ENCODE data around the gene NLN. TPM values are rescaled to one million over a fixed set of nuclear protein-coding genes. Genes with fewer than 3 reads are reported as not detected.

Gene NLN
- total and polyA plus RNA-seq, 4 donors, result 21.7 to 38.6 (median 24.2) TPM

DNA sequence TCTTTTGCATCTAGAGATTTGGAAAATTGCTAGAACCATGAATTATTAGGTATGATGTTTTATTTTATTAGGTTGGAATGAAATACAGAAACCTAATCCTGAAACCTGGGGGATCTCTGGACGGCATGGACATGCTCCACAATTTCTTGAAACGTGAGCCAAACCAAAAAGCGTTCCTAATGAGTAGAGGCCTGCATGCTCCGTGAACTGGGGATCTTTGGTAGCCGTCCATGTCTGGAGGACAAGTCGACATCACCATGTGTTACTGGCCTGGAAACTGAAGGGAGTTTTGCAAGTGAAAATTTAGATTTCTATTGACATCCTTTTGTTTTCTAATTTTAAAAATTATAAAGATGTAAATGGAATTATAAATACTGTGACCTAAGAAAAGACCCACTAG is 100.7 kb downstream of the NLN start:
- Histone ChIP-seq H3K4me3 (ENCODE audit: low read depth, low read length) (no peak overlapping the region), H3K27ac (ENCODE audit: low read depth, low read length) (no peak overlapping the region), H3K27me3 (ENCODE audit: control insufficient read depth, insufficient read depth, low read length) (no peaks in the 10 kb centered on the region), H3K36me3 (ENCODE audit: control insufficient read depth, insufficient read depth, low read length) (no peaks in the 10 kb centered on the region), H3K9me3 (ENCODE audit: control insufficient read depth, insufficient read depth, low read length) (no peaks in the 10 kb centered on the region), H3K4me1 (ENCODE audit: control insufficient read depth, insufficient read depth, low read length) (peaks cover 3% of the 10 kb centered on the region)
- WGBS (ENCODE audit: insufficient coverage), result 85% methylated on average over 4 of the region's 6 CpGs
- DNase-seq (ENCODE audit: low read depth in 4 of 6, low spot score in 6 of 6), result no peak

DNA sequence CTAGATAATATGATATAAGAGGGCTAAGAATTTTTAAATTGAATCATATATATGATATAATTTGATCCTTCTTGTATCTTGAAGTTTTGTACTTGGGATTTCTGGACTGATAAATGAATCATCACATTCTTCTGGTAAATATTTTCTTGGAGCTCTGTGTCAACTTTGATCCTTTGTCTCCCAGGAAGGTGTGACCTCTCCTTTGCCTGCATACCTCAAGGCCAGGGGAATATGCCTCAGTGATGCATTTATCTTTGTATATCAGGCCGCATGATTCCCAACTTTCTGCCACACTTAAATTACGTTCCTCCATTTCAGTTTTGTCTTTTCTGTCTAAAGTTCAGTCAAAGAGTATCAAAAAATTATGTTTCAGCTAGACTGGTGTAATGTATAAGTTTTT is 101.2 kb downstream of the NLN start:
- DNase-seq (ENCODE audit: low read depth in 4 of 6, low spot score in 6 of 6), result no peak
- H3K9me3 ChIP-seq (ENCODE audit: control insufficient read depth, insufficient read depth, low read length), result no peaks in the 10 kb centered on the region
- H3K27me3 ChIP-seq (ENCODE audit: control insufficient read depth, insufficient read depth, low read length), result no peaks in the 10 kb centered on the region
- no peak overlapping the region for H3K4me3 ChIP-seq (ENCODE audit: low read depth, low read length)
- no CpG with 5 or more reads among the region's 2 CpGs for WGBS (ENCODE audit: insufficient coverage)
- peaks cover 3% of the 10 kb centered on the region for H3K4me1 ChIP-seq (ENCODE audit: control insufficient read depth, insufficient read depth, low read length)
- H3K36me3 ChIP-seq (ENCODE audit: control insufficient read depth, insufficient read depth, low read length), result no peaks in the 10 kb centered on the region
- no peak overlapping the region for H3K27ac ChIP-seq (ENCODE audit: low read depth, low read length)

DNA sequence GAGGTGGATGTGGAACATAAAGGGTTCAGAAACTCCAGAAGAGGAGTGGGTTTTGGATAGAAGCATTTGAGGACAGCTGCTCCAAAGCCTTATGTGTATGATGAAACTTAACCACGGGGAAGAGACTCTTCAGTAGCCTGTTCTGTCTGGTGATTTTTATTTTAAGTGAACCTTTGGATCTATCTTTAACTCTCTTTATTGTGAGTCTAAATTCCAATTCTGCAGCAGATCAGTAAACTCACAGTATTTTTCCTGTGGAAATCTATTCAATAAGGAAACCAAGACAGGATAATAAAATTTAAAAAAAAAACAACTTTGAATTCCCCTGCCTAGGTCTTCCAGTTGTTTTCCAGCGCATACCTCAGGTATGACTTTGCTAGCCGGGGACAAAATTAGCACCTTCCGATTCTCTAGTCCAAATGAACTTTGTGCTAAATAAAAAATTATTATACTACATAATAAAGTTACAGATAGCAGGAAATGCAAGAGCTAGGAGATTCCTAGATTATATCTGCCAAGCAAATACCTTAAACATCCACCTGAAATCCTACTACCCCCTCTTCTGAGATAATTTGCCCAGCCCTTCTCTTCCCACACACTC is 101.9 kb downstream of the NLN start:
- H3K4me1 ChIP-seq (ENCODE audit: control insufficient read depth, insufficient read depth, low read length), result no peaks in the 10 kb centered on the region
- no peaks in the 10 kb centered on the region for H3K27me3 ChIP-seq (ENCODE audit: control insufficient read depth, insufficient read depth, low read length)

DNA sequence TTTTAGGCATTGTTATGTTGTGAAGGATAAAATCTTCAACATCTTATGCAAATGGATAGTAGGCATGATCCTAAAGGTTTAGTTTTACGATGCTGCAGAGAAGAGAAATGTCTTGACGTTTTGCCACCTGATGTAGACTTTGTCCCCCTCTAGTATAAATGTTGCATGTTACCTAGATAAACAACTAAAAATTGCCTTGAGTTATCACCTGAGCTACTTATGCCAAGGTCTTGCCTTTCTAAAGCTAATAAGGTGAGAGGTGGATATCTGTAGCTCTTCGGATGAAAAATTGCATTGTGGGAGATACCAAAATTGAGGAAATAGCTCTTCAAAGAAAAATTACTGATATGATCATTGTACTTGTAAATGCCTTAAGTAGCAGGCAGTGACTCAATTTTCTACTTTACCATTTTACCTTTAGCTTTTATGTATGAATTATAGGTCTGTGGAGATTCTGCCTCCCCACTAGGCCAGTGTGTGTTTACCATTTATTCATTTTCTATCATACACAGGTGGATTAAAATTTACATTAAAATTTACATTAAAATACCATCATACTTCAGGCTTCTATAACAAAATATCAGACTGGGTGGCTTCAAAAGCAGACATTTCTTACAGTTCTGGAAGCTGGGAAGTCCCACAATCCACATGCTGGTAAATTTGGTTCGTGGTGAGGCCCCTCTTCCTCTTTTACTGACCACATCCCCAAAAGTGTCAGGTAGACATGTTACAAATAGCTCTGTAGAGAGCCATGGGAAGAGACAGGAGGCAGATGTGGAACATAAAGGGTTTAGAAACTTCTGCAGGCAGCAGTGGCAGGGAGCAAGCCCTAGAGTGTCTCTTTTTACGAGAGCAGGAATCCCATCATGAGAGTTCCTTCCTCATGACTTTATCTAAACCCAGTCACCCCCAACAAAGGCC is 103.7 kb downstream of the NLN start:
- H3K36me3 ChIP-seq (ENCODE audit: control insufficient read depth, insufficient read depth, low read length), result no peaks in the 10 kb centered on the region
- no peak overlapping the region for H3K4me3 ChIP-seq (ENCODE audit: low read depth, low read length)
- H3K9me3 ChIP-seq (ENCODE audit: control insufficient read depth, insufficient read depth, low read length), result no peaks in the 10 kb centered on the region
- DNase-seq (ENCODE audit: low read depth in 4 of 6, low spot score in 6 of 6), result no peak
- no peak overlapping the region for H3K27ac ChIP-seq (ENCODE audit: low read depth, low read length)
- H3K4me1 ChIP-seq (ENCODE audit: control insufficient read depth, insufficient read depth, low read length), result no peaks in the 10 kb centered on the region
- H3K27me3 ChIP-seq (ENCODE audit: control insufficient read depth, insufficient read depth, low read length), result no peaks in the 10 kb centered on the region
- WGBS (ENCODE audit: insufficient coverage), result 83% methylated on average over 1 of the region's 5 CpGs

More for the DNA sequence above, 101.9 kb downstream of the NLN start:
- Histone ChIP-seq H3K36me3 (ENCODE audit: control insufficient read depth, insufficient read depth, low read length) (no peaks in the 10 kb centered on the region), H3K27ac (ENCODE audit: low read depth, low read length) (no peak overlapping the region), H3K4me3 (ENCODE audit: low read depth, low read length) (no peak overlapping the region), H3K9me3 (ENCODE audit: control insufficient read depth, insufficient read depth, low read length) (no peaks in the 10 kb centered on the region)
- no peak for DNase-seq (ENCODE audit: low read depth in 4 of 6, low spot score in 6 of 6)
- WGBS (ENCODE audit: insufficient coverage), result no CpG with 5 or more reads among the region's 4 CpGs

DNA sequence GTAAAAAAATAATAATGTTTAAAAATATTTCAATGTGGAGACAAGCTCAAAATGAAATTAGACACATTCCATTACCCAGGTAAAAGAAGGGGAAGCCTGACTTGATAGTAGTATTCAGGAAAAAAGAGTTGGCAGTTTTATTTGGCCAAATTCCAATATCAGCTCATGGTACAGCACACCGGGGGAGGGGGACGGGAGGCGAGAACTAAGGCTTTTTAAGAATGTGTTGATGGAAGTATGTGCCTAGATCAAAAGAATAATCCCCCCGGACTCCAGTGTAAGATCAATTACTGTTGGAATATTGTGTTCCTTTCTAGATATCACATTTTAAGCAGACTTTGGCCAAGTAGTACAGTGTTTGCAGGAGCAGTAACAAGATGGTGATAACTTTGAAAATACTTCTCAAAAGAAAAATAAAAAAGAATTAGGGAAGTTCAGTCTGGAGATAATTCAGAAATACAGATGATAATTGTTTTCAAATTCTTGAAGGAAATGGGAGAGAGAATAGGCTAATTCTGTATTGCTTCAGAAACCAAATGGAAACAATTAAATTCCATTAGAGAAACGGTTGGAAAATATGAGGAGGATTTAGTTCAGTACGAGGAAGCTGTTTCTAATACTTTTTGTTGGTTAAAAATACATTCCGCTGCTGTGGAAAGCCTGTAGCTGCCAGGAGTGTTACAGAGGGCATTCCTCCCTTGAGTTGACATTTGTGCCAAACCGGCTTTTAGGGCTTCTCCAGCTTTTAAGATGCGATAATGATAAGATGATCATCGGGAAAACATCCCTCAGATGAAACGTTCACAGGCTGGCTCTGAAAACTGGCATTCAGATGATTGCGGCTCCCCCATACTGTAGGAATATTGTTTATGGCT is 106.3 kb downstream of the NLN start:
- WGBS (ENCODE audit: insufficient coverage), result 75% methylated on average over 5 of the region's 12 CpGs
- no peak for DNase-seq (ENCODE audit: low read depth in 4 of 6, low spot score in 6 of 6)
- no peak overlapping the region for H3K27ac ChIP-seq (ENCODE audit: low read depth, low read length)
- no peaks in the 10 kb centered on the region for H3K9me3 ChIP-seq (ENCODE audit: control insufficient read depth, insufficient read depth, low read length)
- H3K4me3 ChIP-seq (ENCODE audit: low read depth, low read length), result no peak overlapping the region
- peaks cover 7% of the 10 kb centered on the region for H3K4me1 ChIP-seq (ENCODE audit: control insufficient read depth, insufficient read depth, low read length)
- no peaks in the 10 kb centered on the region for H3K36me3 ChIP-seq (ENCODE audit: control insufficient read depth, insufficient read depth, low read length)
- H3K27me3 ChIP-seq (ENCODE audit: control insufficient read depth, insufficient read depth, low read length), result no peaks in the 10 kb centered on the region

DNA sequence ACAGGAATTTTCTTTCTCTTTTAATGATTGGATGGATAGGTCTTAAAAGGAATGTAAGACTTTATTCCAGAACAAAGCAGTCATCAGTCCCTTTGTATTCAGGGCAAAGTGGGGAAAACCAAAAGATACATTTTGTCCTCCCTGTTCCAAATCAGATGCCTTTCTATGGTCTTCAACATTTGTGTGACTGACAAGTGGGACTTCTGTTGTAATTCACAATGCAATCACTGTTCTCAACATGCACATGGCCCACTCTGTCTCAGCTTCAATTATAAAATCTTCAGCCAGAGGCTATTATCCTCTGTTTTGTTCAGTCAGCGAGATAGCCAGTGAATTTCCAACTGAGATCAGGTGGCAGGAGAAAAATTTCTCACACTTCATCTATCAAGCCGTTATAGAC is 108.9 kb downstream of the NLN start:
- peak in 1 of 6 donors; percentile 45 for DNase-seq (ENCODE audit: low read depth in 4 of 6, low spot score in 6 of 6)
- no peak overlapping the region for H3K4me3 ChIP-seq (ENCODE audit: low read depth, low read length)
- WGBS (ENCODE audit: insufficient coverage), result no CpG with 5 or more reads among the region's 2 CpGs
- H3K27me3 ChIP-seq (ENCODE audit: control insufficient read depth, insufficient read depth, low read length), result no peaks in the 10 kb centered on the region
- no peaks in the 10 kb centered on the region for H3K9me3 ChIP-seq (ENCODE audit: control insufficient read depth, insufficient read depth, low read length)
- no peaks in the 10 kb centered on the region for H3K36me3 ChIP-seq (ENCODE audit: control insufficient read depth, insufficient read depth, low read length)
- H3K27ac ChIP-seq (ENCODE audit: low read depth, low read length), result no peak overlapping the region
- peaks cover 9% of the 10 kb centered on the region for H3K4me1 ChIP-seq (ENCODE audit: control insufficient read depth, insufficient read depth, low read length)

DNA sequence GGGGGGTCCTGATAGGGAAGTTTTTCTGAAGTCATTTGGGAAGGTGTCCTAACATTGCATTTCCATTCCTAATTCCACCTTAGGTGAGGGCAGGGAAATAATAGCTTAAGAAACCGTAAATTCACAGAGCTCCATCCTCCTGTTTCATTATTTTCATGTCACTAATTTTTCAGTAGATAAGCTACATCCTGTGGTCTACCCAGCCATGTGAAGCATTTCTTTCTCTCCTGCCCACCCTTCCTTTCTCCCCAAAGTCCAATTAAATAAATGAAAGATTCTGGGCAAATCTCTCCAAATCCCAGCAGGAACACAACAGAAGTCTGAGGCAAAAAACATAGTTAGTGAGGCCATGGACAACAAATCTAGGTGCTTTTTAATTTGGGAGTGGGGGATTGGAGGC is 109.3 kb downstream of the NLN start:
- no CpG with 5 or more reads among the region's 1 CpG for WGBS (ENCODE audit: insufficient coverage)
- H3K9me3 ChIP-seq (ENCODE audit: control insufficient read depth, insufficient read depth, low read length), result no peaks in the 10 kb centered on the region
- no peak overlapping the region for H3K27ac ChIP-seq (ENCODE audit: low read depth, low read length)
- no peak overlapping the region for H3K4me3 ChIP-seq (ENCODE audit: low read depth, low read length)
- DNase-seq (ENCODE audit: low read depth in 4 of 6, low spot score in 6 of 6), result peak in 1 of 6 donors; percentile 63
- H3K27me3 ChIP-seq (ENCODE audit: control insufficient read depth, insufficient read depth, low read length), result no peaks in the 10 kb centered on the region
- no peaks in the 10 kb centered on the region for H3K36me3 ChIP-seq (ENCODE audit: control insufficient read depth, insufficient read depth, low read length)
- peaks cover 9% of the 10 kb centered on the region for H3K4me1 ChIP-seq (ENCODE audit: control insufficient read depth, insufficient read depth, low read length)

DNA sequence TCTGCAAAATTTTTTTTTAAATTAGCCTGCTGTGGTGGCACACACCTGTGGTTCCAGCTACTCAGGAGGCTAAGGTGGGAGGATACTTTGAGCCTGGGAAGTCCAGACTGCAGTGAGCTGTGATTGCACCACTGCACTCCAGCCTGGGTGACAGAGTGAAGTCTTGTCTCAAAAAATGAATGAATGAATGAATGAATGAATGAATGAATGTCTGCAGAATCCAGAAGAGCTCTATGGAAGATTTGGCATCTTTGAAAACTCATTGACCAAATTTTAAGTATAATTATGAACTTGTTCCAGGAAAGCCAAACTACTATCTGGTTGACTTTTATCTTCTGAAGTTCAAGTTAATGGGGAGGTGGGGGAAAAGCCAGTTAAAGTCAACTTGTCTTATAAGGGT is 110.1 kb downstream of the NLN start:
- no peak for DNase-seq (ENCODE audit: low read depth in 4 of 6, low spot score in 6 of 6)
- Histone ChIP-seq H3K27ac (ENCODE audit: low read depth, low read length) (no peak overlapping the region), H3K4me1 (ENCODE audit: control insufficient read depth, insufficient read depth, low read length) (peaks cover 9% of the 10 kb centered on the region), H3K9me3 (ENCODE audit: control insufficient read depth, insufficient read depth, low read length) (no peaks in the 10 kb centered on the region), H3K36me3 (ENCODE audit: control insufficient read depth, insufficient read depth, low read length) (no peaks in the 10 kb centered on the region), H3K27me3 (ENCODE audit: control insufficient read depth, insufficient read depth, low read length) (no peaks in the 10 kb centered on the region), H3K4me3 (ENCODE audit: low read depth, low read length) (no peak overlapping the region)

DNA sequence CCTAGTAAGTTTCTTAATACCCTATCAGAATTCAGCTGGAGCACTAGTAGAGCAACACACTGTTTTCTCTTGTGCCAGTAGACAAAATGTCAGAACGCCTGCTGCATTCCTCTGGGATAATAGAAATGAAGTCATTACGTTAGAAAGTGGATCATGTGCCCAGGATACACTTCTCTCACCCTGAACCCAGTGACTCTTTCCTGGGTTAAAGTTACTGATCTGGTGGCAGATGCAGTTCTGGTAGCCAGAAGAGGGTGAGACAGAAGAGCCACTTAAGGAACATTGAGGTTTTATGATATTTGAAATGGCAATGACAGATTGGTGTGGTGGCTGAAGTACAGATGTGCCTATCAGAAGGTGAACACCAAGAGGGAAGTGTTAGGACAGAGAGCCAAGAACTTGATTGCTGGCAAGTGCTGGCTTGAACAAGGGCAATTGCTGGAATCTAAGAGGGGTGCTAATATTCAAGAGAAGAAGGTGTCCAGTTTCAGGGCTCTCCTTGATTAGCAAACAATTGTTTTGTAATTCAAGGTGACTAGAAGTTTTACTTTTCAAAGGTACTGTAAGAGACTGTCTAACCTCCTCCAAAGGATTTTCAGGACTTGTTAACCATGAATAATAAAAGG is 110.7 kb downstream of the NLN start:
- no peaks in the 10 kb centered on the region for H3K36me3 ChIP-seq (ENCODE audit: control insufficient read depth, insufficient read depth, low read length)
- H3K9me3 ChIP-seq (ENCODE audit: control insufficient read depth, insufficient read depth, low read length), result no peaks in the 10 kb centered on the region
- H3K4me3 ChIP-seq (ENCODE audit: low read depth, low read length), result no peak overlapping the region
- peaks cover 9% of the 10 kb centered on the region for H3K4me1 ChIP-seq (ENCODE audit: control insufficient read depth, insufficient read depth, low read length)
- H3K27me3 ChIP-seq (ENCODE audit: control insufficient read depth, insufficient read depth, low read length), result no peaks in the 10 kb centered on the region
- no CpG with 5 or more reads among the region's 2 CpGs for WGBS (ENCODE audit: insufficient coverage)
- no peak for DNase-seq (ENCODE audit: low read depth in 4 of 6, low spot score in 6 of 6)
- no peak overlapping the region for H3K27ac ChIP-seq (ENCODE audit: low read depth, low read length)
